Adrenal gland (tissue), 12 donors: Measurements from ENCODE around the gene CCL15. TPM values are rescaled to one million over a fixed set of nuclear protein-coding genes. Genes with fewer than 3 reads are reported as not detected.

ENCODE experiments used
- DNase-seq, 7 donors: peaks; one replicate each; pipeline ENCODE4 v3.0.0-alpha.2; 2019 to 2020
- H3K27ac ChIP-seq, 5 donors: fragments of 200-600 bp; sonication (generic) in 4 of 5; 1 replicate in 3 of 5; 2 replicates in 2 of 5; pipeline versions ENCODE4 v1.5.1 to v1.8.0; 2016 to 2020; ENCODE audit warnings: mild to moderate bottlenecking in 1 of 5
- H3K27me3 ChIP-seq: fragments of 200-600 bp; 2 replicates; pipeline ENCODE4 v1.8.0; 2021
- H3K36me3 ChIP-seq, 2 donors: fragments of 200-600 bp; replicated peaks in 1 of 2; 1 replicate in 1 of 2; 2 replicates in 1 of 2; pipeline versions ENCODE4 v1.5.1 to v1.8.0; 2018 to 2022
- H3K4me1 ChIP-seq, 2 donors: fragments of 200-600 bp; replicated peaks in 1 of 2; 1 replicate in 1 of 2; 2 replicates in 1 of 2; pipeline versions ENCODE4 v1.5.1 to v1.8.0; 2018 to 2021
- H3K4me3 ChIP-seq, 4 donors: fragments of 200-600 bp; sonication (generic) in 3 of 4; one replicate each; pipeline ENCODE4 v1.5.1; 2016 to 2018
- H3K9me3 ChIP-seq, 3 donors: fragments of 200-600 bp; sonication (generic) in 1 of 3; replicated peaks in 1 of 3; 1 replicate in 2 of 3; 2 replicates in 1 of 3; pipeline versions ENCODE4 v1.5.1 to v1.8.0; 2016 to 2021
- CTCF ChIP-seq, 6 experiments: fragments of 450-650 bp in 4 of 6; fragments of 200-600 bp in 2 of 6; sonication (generic) in 1 of 6; IDR thresholded peaks; 1 replicate in 5 of 6; 2 replicates in 1 of 6; pipeline versions ENCODE4 v1.5.1 to v1.8.0; 2016 to 2021; ENCODE audit warnings: antibody characterized with exemption in 6 of 6, mild to moderate bottlenecking in 2 of 6, moderate library complexity in 1 of 6
- POLR2A ChIP-seq, 2 donors: fragments of 450-650 bp; IDR thresholded peaks; one replicate each; pipeline ENCODE4 v1.6.1; 2017; ENCODE audit warnings: antibody characterized with exemption in 2 of 2, mild to moderate bottlenecking in 2 of 2, moderate library complexity in 1 of 2
- WGBS, 4 donors: extraction: QIAGEN DNeasy Blood & Tissue Kit in 2 of 4; methylation state at CpG; one replicate each; pipeline versions ENCODE4 v1.1.5 to v1.1.7; 2013 to 2017; 5-methylcytosine and 5-hydroxymethylcytosine counted together
- intact Hi-C, 2 donors: fragments of 100-400 bp; cut with DNase I; formaldehyde crosslinking; loops; one replicate each; pipeline versions ENCODE4 v1.14.1 to v1.15.0; 2022 to 2023
- polyA plus RNA-seq, 3 donors: library from polyadenylated mRNA; stranded (reverse); fragments of 200-250 nt in 2 of 3; fragments of 350-450 nt in 1 of 3; fragmentation: Illumina TruSeq in 1 of 3; extraction: RNeasy Lipid Tissue Mini Kit (QIAGEN cat#74804) in 1 of 3; gene quantifications; one replicate each; pipeline ENCODE4 v1.2.3, GENCODE V29; 2013 to 2014
- total RNA-seq, 9 donors: library from RNA; depleted of rRNA in 4 of 9; stranded (reverse); fragments of >200 nt in 4 of 9; fragments of 120-200 nt in 1 of 9; fragmentation: NEBNext Ultra II Directional in 1 of 9; extraction: Animal tissue kit (Norgen Biotek cat#: 25700) in 1 of 9; gene quantifications; one replicate each; pipeline versions ENCODE4 v1.1.0 to v1.2.4, GENCODE V29; 2013 to 2023
- donor health status: healthy with polysubstance abuse.
- donor health status: Bipolar disorder and iron deficiency.
- donor health status: DM: yes; HTN: yes; CAD: no.
- donor health status: DM: no; HTN: no; CAD: no.
- donor health status: DM: no; HTN: no; CAD: no.
- donor health status: DM: yes; HTN: yes; CAD: no.

The CCL15 gene
- total and polyA plus RNA-seq, 12 donors = 0.17 to 1.7 (median 0.45) TPM; not detected in 5

GRCh38 chr17:35977509-35977908 lies 23.8 kb downstream of the CCL15 start:
- no peak for TF ChIP-seq POLR2A (IDR thresholded peaks at IDR 0.05)
- no peak for TF ChIP-seq CTCF (IDR thresholded peaks at IDR 0.05)
- DNase-seq = no peak
- no peaks in the 10 kb centered on the region for H3K27me3 ChIP-seq
- H3K36me3 ChIP-seq = no peaks in the 10 kb centered on the region
- no peak overlapping the region for H3K27ac ChIP-seq
- H3K4me3 ChIP-seq = no peak overlapping the region
- no peaks in the 10 kb centered on the region for H3K9me3 ChIP-seq
- intact Hi-C loops = loop anchor here (10.0 kb wide), 3 partner anchors 97 to 507 kb away; partner anchors contain the start of gene ZNHIT3 (in 1 of the 2)
- H3K4me1 ChIP-seq = peaks cover 0 to 18% of the 10 kb centered on the region in 2 donors
- WGBS, 4 donors = 64 to 94% (median 91%) methylated on average over 4 to 7 of the region's 7 CpGs

- DNase-seq = peak in 6 of 7 donors; percentile 21 to 63 (median 34)
- intact Hi-C loops = loop anchor here (10.0 kb wide), 3 partner anchors 101 to 511 kb away; partner anchors contain the start of gene ZNHIT3 (in 1 of the 2)
These were observed 27.8 kb downstream of the CCL15 start for GRCh38 chr17:35973333-35974260.

GRCh38 chr17:35972945-35973332 lies 28.4 kb downstream of the CCL15 start:
- Histone ChIP-seq H3K36me3 (no peaks in the 10 kb centered on the region), H3K27me3 (no peaks in the 10 kb centered on the region), H3K4me1 (peaks cover 0 to 21% of the 10 kb centered on the region in 2 donors), H3K9me3 (no peaks in the 10 kb centered on the region), H3K27ac (peak overlapping the region in 1 of 5 donors; percentile 41), H3K4me3 (no peak overlapping the region)
- intact Hi-C loops = loop anchor here (10.0 kb wide), 3 partner anchors 102 to 512 kb away; partner anchors contain the start of gene ZNHIT3 (in 1 of the 2)
- TF ChIP-seq CTCF (IDR thresholded peaks at IDR 0.05) (no peak), POLR2A (IDR thresholded peaks at IDR 0.05) (no peak)
- DNase-seq = no peak
- 64 to 78% (median 71%) methylated on average over 4 of the region's 4 CpGs for WGBS, 4 donors

More at GRCh38 chr17:35973333-35974260, 27.8 kb downstream of the CCL15 start:
- Histone ChIP-seq H3K4me3 (no peak overlapping the region), H3K27me3 (no peaks in the 10 kb centered on the region), H3K9me3 (no peaks in the 10 kb centered on the region), H3K4me1 (peaks cover 0 to 21% of the 10 kb centered on the region in 2 donors), H3K36me3 (no peaks in the 10 kb centered on the region), H3K27ac (peak overlapping the region in 2 of 5 donors; percentile 21 to 41)
- no peak for TF ChIP-seq CTCF (IDR thresholded peaks at IDR 0.05)
- TF ChIP-seq POLR2A (IDR thresholded peaks at IDR 0.05) = no peak
- WGBS, 4 donors = 45 to 51% (median 46%) methylated on average over 10 of the region's 10 CpGs

- whole genome bisulfite sequencing, 4 donors = 80 to 93% (median 83%) methylated on average over 6 of the region's 6 CpGs
- H3K27me3 ChIP-seq = no peaks in the 10 kb centered on the region
- no peak for TF ChIP-seq POLR2A (IDR thresholded peaks at IDR 0.05)
- no peak for TF ChIP-seq CTCF (IDR thresholded peaks at IDR 0.05)
- H3K4me1 ChIP-seq = peaks cover 0 to 21% of the 10 kb centered on the region in 2 donors
- no peaks in the 10 kb centered on the region for H3K9me3 ChIP-seq
- no peak for DNase-seq
- H3K4me3 ChIP-seq = no peak overlapping the region
- peak overlapping the region in 1 of 5 donors; percentile 41 for H3K27ac ChIP-seq
- no peaks in the 10 kb centered on the region for H3K36me3 ChIP-seq
- intact Hi-C loops = loop anchor here (10.0 kb wide), 3 partner anchors 102 to 512 kb away; partner anchors contain the start of gene ZNHIT3 (in 1 of the 2)
These were observed 28.8 kb downstream of the CCL15 start for GRCh38 chr17:35972535-35972934.
